ENCODE measurements around the gene P2RX1. TPM values are rescaled to one million over a fixed set of nuclear protein-coding genes. Genes with fewer than 3 reads are reported as not detected.

Gene P2RX1
- total and polyA plus RNA-seq, 2 of the 4 experiments (the other 2 are of a cell fraction) = not detected

GRCh38 chr17:3910420-3911270 is 5.6 kb downstream of the P2RX1 start:
- Histone ChIP-seq H3K18ac (ENCODE audit: low read depth, low read length) (no peak overlapping the region), H2AFZ (replicated peaks; ENCODE audit: low read length, poor library complexity) (no peak overlapping the region), H3K4me3 (ENCODE audit: insufficient read depth, low read depth, low read length) (no peak overlapping the region), H4K20me1 (ENCODE audit: insufficient read depth, low read length) (0 out of 2 replicates have a peak, but pooled peaks cover 4% of the 10 kb centered on the region), H2AK5ac (ENCODE audit: low read depth, low read length) (no peak overlapping the region), H3K9me1 (ENCODE audit: insufficient read depth, low read length) (no peaks in the 10 kb centered on the region), H3K14ac (replicated peaks; ENCODE audit: low read depth, low read length) (no peak overlapping the region), H3K79me1 (ENCODE audit: low read depth in 1 of 2, low read length in 2 of 2) (no peaks in the 10 kb centered on the region), H3K36me3 (ENCODE audit: control insufficient read depth, insufficient read depth, low read length) (no peaks in the 10 kb centered on the region), H4K91ac (ENCODE audit: insufficient read depth, low read depth, low read length) (no peak overlapping the region), H3K4me1 (ENCODE audit: control insufficient read depth, insufficient read depth, low read length) (no peaks in the 10 kb centered on the region; the same call in 1 of the 2 replicates), H2BK5ac (ENCODE audit: low read depth, low read length, poor library complexity, severe bottlenecking) (no peak overlapping the region), H3K23ac (ENCODE audit: low read depth, low read length) (no peak overlapping the region), H2BK15ac (ENCODE audit: low read depth, low read length) (no peak overlapping the region), H2AK9ac (replicated peaks; ENCODE audit: low read depth, low read length, poor library complexity) (no peak overlapping the region), H4K5ac (ENCODE audit: low read depth, low read length) (no peak overlapping the region), H3K4me2 (ENCODE audit: low read depth, low read length) (no peak overlapping the region), H3K4ac (ENCODE audit: low read depth, low read length) (no peak overlapping the region), H3K56ac (ENCODE audit: extremely low read depth, insufficient read depth, low read length) (no peak overlapping the region), H2BK120ac (ENCODE audit: low read depth, low read length) (no peak overlapping the region), H2BK20ac (ENCODE audit: low read depth, low read length) (no peak overlapping the region), H3K9me3 (ENCODE audit: control insufficient read depth, insufficient read depth, low read length) (no peaks in the 10 kb centered on the region), H4K8ac (ENCODE audit: low read depth in 2 of 2, low read length in 2 of 2) (no peak overlapping the region), H3K9ac (ENCODE audit: low read depth, low read length) (no peak overlapping the region), H3K27me3 (ENCODE audit: control insufficient read depth, insufficient read depth, low read length) (no peaks in the 10 kb centered on the region), H3K27ac (ENCODE audit: insufficient read depth, low read length) (no peak overlapping the region)
- CTCF ChIA-PET = no interaction called here
- WGBS, 2 experiments (ENCODE audit: extremely low coverage in 2 of 2, insufficient read length in 1 of 2) = 81% methylated on average over 5 of the region's 11 CpGs; no CpG with 5 or more reads in 1 of the 2 experiments
- POLR2A ChIA-PET (ENCODE audit: unreplicated experiment) = no interaction called here
- TF ChIP-seq MAZ (IDR thresholded peaks at IDR 0.05; ENCODE audit: borderline replicate concordance, low read depth, low read length) (no peak), MAFK (IDR thresholded peaks at IDR 0.05; ENCODE audit: low read depth, low read length) (no peak), BHLHE40 (IDR thresholded peaks at IDR 0.05; ENCODE audit: low read depth, low read length) (no peak), POLR2A (IDR thresholded peaks at IDR 0.05; ENCODE audit: low read depth, low read length) (no peak), RCOR1 (IDR thresholded peaks at IDR 0.05; ENCODE audit: insufficient replicate concordance, low read length) (no peak)
- no peak for ATAC-seq (ENCODE audit: low read depth)
- BruUV-seq (replicated peaks) = no TSS peak
- in situ Hi-C loops (cut with MboI; ENCODE audit: low sequenced_read_pairs) = loop anchor here (5.0 kb wide), 1 partner anchor 97 kb away; no protein-coding TSS in a partner anchor
- intact Hi-C loops (cut with micrococcal nuclease) = no loop called here
- dilution Hi-C loops (cut with HindIII; ENCODE audit: low sequenced_read_pairs, unreplicated experiment) = no loop called here
- DNase-seq = no peak
